PC-3 (cell line): Measurements from ENCODE around the gene NAPSA.

Experiments used
- EZH2 ChIP-seq: fragments of 300-600 bp; sonication (generic); IDR thresholded peaks from one replicate; pipeline ENCODE4 v1.6.1; 2017; ENCODE audit warnings: antibody characterized with exemption, mild to moderate bottlenecking, low read length; ENCODE audit not compliant: unreplicated experiment
- EZH2phosphoT487 ChIP-seq: fragments of 300-600 bp; sonication (generic); IDR thresholded peaks from 2 replicates; pipeline ENCODE4 v1.6.1; 2018; ENCODE audit warnings: mild to moderate bottlenecking, antibody characterized with exemption, low read length, borderline replicate concordance
- TF ChIP-seq, protein P1 (sequence below): fragments of 300-600 bp; sonication (generic); conservative IDR thresholded peaks from 2 replicates; pipeline ENCODE4 v1.5.1; 2017; ENCODE audit warnings: antibody characterized with exemption, low read depth, mild to moderate bottlenecking, low read length

DNA sequence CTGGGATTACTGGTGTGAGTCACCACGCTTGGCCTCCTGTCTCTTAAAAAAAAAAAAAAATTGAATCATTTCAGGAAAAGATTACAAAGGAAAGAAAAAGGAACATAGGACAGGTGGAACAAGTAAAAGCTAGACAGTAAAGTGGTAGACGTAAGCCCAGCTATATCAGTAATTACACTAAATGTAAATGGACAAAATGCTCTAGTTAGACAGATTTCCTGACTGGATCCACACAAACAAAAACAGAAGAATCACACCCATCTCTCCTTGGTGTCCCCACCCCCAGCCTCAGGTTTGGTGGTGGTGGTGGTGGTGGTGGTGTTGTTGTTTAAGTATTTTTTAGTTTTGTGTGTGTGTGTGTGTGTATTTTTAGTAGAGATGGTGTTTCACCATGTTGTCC lies 47.0 kb upstream of the NAPSA start:
- TF ChIP-seq, protein P1, sequence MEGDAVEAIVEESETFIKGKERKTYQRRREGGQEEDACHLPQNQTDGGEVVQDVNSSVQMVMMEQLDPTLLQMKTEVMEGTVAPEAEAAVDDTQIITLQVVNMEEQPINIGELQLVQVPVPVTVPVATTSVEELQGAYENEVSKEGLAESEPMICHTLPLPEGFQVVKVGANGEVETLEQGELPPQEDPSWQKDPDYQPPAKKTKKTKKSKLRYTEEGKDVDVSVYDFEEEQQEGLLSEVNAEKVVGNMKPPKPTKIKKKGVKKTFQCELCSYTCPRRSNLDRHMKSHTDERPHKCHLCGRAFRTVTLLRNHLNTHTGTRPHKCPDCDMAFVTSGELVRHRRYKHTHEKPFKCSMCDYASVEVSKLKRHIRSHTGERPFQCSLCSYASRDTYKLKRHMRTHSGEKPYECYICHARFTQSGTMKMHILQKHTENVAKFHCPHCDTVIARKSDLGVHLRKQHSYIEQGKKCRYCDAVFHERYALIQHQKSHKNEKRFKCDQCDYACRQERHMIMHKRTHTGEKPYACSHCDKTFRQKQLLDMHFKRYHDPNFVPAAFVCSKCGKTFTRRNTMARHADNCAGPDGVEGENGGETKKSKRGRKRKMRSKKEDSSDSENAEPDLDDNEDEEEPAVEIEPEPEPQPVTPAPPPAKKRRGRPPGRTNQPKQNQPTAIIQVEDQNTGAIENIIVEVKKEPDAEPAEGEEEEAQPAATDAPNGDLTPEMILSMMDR: no peak
- TF ChIP-seq EZH2: no peak
- TF ChIP-seq EZH2phosphoT487: no peak
